ENCODE data around the gene ADARB2.

Gene ADARB2

DNA sequence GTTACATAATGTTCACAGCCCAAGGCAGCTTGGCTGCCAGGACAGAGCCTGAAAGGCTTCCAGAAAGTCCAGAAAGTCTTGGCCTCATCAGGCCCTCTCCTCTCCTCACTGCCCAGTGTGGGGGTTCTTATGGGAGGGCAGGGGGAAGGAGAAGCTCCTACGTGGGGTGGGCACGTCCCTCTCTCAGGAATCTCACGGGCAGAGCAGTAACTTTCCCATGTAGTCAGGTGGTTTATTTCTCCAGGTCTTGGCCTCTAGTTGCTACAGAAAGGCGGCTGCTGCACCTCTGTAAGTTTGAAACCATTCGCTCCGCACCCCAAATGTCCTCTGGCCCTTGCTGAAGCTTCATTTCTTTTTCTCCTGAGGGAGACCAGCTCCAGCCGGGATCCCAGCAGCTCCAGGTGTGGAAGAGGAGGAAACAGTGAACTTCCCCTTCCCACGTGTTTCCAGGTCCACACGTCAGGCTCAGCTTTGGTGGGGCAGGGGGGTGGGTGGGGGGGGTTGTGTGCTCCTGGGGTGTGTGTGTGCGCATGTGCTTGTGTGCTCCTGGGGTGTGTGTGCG lies 360.9 kb downstream of the ADARB2 start:
- no peak for DNase-seq

DNA sequence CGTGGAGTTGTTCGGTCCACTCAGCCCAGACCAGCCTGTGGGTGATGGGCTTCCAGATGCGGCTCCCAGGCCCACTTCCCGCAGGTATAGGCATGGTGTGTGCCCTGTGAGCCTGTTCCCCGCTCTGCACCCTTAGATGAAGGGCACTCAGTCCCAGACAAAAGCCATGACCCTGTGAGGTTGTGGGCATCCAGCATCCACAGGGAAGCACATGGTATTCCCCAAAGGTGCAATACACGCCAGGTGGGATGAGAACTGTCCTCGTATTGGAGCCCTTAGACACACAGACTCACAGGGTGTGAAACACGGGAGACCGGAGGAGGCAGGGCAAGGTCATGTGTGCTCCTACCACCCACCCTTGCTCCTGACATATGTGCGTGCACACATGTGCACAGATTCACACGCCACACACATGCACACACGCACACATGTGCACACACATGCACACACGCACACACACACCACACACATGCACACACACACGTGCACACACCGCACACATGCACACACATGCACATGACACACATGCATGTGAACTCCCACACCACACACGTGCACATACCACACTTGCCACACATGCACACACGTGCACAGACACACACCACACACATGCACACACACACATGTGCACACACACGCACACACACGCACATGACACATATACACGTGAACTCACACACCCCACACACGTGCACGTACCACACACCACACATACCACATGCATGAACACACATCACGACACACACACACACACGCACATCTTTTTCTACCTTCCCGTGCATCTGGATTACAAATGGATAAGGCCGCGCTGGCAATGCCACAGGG lies 361.8 kb downstream of the ADARB2 start:
- no peak for DNase-seq

DNA sequence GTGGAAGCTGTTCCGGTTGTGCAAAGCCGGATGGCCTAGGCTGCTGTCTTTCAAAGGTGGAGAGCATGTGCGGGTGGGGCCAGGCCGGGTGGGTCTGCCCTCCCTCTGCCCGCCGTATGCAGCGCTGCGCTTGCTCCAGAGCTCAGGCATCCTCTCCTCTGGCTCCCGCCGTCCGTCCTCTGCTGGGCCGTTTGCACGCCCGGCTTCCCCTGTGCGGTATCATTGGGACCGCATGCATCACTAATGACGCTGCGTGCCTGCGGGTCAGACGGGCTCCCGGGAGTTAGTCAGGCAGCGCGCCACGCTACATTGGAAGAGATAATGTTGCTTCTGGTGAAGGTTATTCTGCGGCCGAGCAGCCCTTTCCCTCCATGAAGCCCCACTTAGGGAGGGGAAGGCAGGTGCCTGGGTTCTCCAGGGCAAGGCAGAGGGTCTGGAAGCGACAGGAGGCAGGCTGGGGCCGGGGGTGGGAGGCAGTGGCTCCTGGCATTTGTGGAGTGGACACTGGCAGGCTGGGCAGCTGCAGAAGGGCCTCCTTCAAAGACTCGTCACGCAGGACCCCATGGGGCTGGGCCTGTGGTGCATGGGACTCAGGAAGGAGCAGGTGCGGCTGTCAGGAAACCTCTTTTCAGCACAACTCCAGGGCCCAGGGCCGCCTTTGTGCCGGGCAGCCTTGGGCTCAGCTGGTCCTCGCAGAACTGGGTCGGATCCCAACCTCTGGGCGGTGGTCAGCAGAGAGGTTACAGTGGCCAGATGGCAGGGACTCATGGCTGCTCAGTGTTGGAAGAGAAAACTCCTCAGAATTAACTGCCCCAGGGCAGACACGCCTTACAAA lies 362.6 kb downstream of the ADARB2 start:
- peak in 1 of 3 experiments; percentile 29 for DNase-seq

DNA sequence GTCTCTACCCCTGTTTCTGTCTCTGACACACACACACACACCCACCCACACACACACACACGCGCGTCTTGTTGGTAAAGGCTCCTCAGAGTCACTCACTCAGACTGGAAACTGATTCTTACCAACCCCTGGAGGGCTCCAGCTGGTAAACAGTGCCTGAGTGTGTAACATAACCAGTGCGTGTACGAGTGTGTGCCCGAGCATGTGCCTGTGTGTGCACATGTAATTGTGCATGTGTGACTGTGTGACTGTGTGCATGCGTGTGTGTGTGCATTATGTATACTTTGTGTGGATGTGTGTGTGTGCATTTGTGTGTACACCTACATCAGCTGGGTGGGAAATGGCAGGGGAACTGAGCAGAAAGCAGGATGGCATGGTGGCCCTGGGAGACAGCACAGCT lies 364.0 kb downstream of the ADARB2 start:
- no peak for DNase-seq

DNA sequence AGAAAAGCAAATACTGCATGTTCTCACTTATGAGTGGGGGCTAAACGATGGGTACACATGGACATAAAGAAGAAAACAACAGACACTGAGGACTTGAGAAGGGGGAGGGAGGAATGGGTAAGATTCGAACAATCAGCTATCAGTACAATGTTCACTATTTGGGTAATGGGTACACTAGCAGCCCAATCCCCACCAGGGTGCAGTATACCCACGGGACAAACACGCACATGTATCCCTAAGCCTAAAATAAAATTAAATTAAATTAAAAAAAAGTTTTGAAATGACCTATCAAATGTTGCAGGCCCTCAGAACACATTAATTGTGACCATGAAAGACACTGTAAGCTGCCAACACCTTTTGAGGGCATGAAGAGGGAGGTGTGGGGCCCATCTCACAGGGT lies 365.1 kb downstream of the ADARB2 start:
- no peak for DNase-seq

DNA sequence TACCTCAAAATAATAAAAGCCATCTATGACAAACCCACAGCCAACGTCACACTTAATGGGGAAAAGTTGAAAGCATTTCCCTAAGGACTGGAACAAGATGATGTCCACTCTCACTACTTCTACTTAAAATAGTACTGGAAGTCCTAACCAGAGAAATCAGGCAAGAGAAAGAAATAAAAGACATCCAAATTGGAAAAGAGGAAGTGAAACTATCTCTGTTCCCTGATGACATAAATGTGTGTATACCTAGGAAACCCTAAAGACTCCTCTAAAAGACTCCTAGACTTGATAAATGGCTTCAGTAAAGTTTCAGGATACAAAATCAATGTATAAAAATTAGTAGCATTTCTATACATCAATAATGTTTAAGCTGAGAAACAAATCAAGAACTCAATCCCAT lies 367.0 kb downstream of the ADARB2 start:
- DNase-seq, result no peak

DNA sequence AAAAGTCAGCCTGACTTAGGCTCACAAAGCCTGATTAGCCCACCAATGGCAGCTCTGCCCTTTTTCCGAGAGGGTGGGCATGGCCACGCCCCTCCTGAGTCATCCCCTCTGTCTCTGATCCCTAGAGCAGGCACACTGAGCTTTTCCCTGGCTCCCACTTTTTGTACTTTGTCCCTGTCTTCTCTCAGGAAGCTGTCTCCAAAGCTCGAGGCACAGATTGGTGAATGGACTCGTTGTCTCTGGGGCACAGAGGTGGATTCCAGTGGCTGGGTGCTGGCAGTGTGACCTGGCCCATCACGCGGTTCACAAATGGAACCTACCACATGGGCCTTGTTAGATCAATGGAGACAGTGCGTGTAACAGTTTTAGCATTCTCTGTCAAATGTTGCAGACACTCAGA lies 367.7 kb downstream of the ADARB2 start:
- no peak for DNase-seq

DNA sequence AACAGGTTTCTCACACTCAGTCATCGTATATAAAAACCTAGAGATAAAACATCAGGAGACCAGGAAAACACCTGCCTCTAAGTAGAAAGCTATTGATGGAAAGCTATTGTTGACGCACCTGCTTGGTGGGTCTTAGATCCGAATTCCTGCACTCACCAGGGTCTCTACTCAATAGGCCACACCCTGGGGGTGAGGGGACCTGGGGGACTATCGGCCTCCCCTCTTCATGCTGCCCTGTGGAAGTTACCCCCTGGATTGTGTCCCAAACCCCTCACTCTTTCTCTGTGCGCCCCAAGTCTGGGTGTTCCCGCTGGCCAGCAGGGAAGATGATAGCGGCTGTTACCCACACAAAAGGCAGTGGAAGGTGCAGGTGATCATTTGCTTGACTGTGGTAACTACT lies 368.1 kb downstream of the ADARB2 start:
- no peak for DNase-seq

DNA sequence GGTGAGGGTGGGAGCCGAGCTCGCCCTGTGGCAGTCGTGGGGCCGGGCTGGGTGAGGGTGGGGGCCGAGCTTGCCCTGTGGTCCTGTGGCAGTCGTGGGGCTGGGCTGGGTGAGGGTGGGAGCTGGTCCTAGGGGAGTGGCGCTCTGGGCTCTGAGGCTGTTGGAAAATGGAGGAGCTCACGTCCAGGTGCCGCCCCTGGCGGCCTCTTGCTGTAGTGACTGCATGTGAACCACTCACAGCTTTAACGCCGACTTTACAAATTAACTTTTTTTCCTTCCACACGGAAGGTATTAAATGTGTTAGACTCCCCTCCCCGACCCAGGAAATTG lies 368.5 kb downstream of the ADARB2 start:
- peak in 1 of 3 experiments; percentile 6 for DNase-seq

DNA sequence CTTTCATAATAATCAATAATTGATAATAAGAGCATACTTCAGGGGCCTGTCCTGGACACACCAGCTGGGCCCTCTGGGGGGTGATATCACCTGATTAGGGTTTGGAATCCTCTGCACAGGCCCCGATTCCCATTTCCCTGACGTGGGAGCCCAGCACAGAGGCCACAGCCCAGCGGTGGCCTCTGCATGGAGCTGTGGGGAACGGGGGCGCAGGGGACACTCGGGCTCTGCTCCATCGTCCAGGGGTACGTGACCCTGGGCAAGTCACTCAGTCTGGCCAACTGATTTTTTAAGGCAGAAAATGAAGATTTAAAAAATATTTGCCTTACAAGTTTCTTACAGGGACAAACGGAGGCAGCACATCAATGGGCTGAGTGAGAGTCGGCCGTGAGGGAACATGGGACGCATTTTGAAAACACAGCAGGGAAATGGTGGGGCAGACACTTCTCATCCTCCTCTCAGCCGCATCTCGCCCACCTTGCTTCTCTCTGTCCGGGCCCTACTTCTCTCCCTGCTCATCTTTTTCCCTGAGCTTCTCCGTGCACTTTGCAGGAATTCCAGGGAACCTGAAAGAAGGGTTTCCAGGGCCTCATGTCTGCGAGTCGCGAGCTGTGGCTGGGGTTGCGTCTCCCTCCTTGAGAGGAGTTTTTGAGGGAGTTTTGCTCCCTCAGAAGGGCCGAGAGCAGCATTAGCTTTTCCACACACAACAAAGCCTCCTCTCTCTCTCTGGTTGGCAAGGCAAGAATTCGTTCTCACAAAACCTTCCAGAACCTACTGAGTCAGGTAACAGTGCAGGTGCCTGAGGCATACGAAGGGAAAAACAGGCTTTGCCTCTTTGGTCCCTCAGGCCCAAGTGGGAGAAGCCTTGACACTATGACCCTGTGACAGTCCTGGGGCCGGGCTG lies 369.1 kb downstream of the ADARB2 start:
- DNase-seq, result no peak

DNA sequence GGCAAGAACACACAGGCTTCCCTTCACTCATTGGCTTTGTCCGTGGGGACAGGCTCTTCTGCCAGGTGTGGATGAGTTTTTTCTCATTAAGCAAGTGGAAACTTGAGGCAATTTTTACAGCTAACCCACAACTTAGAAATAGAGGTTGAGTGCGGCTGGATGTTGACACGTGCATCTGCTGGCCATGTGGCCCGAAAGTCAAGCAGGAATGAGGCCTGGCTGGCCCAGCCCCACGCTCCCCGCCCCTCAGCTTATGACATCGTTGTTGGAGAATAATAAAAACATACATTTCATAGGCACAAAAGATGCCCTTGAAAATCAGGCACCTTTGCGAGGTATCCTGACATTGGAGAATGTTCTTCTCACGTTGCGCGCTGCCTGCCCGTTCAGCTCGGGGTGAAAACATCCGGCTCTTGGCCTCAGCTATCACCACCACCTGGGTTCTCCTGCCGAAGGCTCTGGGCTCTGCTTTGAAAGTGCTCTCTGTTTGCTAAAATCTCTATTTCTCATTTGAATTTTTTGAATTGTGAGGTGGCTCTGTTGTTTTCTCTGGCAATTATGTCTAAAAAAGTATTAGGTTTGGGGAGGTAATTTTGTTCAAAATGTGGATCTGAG lies 370.4 kb downstream of the ADARB2 start:
- no peak for DNase-seq

DNA sequence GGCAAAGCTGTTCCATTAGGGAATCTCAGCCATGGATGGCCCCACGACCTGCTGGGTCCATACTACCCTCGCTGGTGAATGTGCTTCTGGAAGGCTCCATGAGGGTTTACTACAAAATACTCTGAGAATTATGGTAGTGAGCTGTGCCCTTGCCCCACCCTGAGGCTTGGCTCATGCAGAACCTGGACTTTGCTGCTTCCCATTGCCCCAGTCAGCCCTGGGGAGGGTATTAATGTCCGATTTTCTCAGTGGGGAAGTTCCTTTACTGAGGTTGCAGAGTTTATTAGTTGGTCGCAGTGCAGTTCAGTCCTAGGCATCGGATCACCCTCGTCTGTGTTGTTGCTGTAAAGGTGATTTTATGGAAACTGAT lies 371.0 kb downstream of the ADARB2 start:
- DNase-seq, result no peak

DNA sequence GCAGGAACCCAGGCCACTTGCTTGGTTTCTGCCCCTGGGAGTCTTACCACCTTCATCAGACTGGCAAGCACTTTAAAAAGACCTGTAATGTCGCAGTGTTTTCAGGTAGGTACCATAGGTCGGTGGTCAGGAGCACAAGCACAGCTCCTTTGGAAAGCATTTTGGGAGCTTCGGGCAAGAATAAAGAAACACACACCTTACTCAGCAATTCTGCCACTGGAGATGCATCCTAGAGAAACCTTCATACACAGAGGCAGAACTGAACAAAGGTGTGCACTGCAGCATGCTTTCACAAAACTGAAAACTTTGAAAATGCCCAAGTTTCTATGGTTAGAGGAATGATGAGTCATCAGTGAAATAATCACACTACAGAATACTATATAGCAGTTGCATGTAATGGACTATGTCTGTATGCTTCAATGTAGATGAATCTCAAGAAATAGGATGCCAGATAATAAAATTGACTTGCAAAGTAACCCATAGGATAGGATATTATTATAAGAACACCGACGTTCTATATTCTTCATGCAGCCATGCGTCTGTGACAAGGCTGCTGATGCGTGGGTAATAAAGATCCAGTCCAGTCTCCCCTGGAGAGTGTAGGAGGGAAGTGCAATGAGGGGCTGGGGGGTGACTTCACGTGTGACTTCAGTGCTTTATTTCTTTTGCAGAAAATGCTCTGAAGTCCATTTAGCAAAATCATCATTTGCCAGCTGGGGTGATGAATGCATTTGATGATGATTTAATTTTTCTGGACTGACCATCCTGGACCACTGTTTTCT lies 371.6 kb downstream of the ADARB2 start:
- DNase-seq, result no peak

DNA sequence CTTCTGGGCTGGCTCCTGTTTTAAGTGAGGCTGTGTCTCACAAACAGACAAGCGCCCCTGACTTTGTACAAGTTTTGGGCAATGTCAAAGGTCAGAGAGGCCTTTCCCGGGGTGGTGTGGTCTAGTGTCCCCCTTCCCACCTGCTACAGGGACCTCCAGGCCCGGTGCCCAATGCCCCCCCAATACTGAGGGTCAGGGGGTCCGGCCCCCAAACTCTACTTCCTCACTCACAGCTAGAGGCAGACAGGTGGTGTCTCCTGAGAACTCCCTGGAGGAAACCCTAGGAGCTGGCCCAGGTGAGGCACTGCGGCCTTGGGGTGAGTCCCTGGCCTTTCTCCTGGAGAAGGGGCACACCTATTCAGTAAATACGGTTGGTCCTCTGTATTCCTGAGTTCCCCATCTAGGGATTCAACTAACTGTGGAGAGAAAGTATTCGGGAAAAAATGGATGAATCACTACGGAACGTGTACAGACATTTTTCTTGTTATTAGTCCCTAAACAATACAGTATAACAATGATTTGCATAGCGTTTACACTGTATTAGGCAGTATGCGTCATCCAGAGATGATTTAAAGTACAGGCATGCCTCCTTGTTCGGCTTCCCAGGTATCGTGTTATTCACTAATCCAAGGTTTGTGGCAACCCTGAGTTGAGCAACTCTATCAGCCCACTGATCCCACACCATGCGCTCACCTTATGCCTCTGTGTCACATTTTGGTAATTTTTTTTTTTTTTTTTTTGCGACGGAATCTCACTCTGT lies 373.0 kb downstream of the ADARB2 start:
- no peak for DNase-seq

DNA sequence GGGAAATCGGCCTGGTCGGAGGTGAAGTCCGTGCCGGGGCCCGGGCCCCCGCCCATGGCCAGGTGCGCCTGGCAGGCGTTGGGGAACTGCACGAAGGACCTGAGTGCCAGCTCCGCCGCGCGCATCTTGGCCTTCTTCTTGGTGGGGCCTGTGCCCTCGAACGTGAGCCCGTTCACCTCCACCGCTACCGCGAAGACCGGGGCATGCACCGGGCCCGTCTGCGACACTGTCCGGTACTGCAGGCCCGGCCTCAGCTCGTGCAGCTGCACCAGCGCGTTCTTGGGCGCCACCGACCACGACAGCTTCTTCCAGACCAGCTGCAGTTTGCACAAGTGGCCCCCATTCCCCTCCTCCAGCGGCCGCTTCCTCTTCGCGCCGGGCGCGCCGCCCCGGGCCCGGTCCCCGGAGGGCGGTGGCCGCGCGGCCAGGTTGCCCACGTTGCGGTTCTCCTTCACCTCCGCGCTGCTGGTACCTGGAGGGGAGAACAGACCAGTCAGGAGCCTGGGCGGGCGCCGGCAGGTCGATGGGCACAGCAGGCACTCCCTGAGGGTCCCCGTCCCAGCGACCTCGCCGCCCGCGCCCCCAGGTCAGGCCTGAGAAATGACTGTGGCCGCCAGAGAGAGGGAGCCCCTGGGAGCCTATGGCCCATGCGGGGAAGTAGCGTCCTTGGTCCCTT lies 373.7 kb downstream of the ADARB2 start:
- no peak for DNase-seq

DNA sequence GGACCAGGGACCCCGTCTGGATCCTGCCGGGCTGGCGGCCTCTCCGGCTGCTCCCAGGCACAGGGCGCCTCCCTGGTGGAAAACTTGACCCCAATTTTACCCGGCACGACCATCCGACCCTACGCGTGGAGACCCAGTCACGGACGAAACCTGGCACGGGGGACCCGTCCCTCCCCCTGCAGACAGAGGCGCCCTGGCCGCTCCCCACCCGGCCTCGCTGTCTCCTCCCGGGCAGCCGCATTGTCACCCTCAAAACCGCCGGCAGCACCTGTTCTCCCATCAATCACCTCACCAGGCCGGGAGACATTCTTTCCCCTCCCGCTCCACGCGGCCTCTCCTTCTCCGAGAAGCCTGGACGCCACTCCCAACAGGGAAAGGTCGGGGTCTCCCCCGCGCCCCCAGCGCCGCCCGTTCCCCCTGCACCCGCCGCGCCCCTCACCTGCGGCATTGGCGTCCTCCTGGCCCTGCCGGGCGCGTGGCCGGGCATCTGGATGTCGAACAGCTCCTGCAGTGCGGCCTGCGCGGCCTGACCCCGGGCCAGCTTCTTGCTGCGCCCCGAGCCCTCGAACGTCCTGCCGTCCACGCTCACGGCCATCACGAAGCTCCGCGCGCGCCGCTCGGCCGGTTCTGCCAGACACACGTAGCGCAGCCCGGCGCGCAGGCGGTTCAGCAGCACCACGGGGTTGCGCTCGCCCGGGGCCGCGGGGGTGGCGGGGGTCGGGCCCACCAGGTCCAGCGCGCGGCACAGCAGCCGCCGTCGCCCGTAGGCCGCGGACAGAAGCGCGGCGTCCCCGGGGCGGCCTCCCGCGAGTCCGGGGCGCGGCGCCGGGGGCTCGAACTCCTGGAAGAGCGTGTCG lies 374.5 kb downstream of the ADARB2 start:
- DNase-seq, result no peak

DNA sequence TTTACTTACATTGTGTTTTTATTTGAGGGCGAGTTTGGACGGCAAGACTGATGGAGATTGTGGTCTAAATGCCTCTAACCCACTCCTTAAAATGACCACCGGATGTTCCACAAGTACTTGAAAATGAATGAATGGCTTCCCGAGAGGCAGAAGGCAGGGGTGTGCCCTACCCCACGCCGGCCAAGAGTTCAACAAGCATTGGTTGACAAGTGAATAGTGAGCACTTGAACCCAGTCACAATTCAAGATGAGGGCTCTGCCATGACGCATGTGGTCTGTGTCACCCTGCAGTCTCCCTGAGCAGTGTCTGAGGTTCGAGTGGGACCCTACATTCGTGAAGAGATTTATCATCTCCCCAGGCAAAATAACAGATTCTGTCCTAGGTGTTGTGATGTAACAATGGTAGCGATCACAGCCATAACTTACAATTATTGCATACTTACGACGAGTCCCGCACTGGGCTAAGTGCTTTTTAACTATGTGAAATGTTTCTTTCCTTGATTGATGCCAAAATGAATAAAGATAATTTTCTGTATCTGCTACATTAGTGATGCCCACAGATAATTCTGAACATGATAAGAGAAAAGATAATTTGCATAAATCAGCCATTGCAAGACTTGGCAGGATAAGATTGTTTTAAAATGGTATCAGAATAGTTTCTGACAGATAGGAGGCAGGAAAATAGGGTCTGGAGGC lies 375.8 kb downstream of the ADARB2 start:
- no peak for DNase-seq

DNA sequence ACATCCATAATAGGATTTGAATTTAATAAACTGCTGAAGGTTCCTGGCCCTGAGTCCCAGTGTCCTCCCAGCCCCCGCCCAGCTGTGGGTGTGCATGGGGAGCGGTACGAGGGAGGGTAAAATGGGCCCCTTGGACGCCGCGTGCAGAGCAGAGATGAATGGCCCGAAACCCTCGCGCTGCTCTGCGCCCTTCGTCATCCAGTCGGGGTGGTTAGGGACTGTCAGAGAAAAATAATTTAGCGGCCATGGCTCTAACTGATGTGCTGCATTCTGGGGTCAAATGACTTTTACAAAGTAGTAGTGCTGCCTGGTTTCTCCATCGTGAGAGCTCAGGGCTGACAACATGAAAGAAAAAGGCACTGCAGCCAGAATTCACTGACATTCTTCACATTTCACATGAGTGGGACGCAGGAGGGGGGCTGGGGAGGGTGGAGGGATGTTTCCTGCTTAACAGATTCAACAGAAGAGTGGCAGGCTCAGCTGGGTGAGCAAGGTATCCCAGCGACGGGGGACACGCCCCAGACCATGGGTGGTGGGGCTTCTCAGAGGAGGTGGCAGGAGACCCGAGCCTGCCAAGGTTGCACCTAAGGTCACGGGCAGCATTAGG lies 376.7 kb downstream of the ADARB2 start:
- no peak for DNase-seq

All from NCI-H1417 (cell line).